ENCODE measurements around the gene SLC39A6. TPM values are rescaled to one million over a fixed set of nuclear protein-coding genes. Genes with fewer than 3 reads are reported as not detected.

Gene SLC39A6
- total and polyA plus RNA-seq, 4 experiments from 2014 or later = 18.9 to 41.8 (median 27.6) TPM

- Histone ChIP-seq H3K27me3 (ENCODE audit: insufficient read depth, low read length) (no peaks in the 10 kb centered on the region), H3K27ac (ENCODE audit: low read depth, low read length) (no peak overlapping the region), H3K9me3 (ENCODE audit: control insufficient read depth in 1 of 2, low read length in 2 of 2) (no peaks in the 10 kb centered on the region), H3K36me3 (ENCODE audit: insufficient read depth, low read length) (peaks cover 61% of the 10 kb centered on the region), H3K4me3 (ENCODE audit: low read length in 2 of 2) (no peak overlapping the region), H3K4me1 (ENCODE audit: insufficient read depth, low read length) (no peaks in the 10 kb centered on the region)
- ChIA-PET POLR2A (ENCODE audit: partially characterized antibody) (interaction anchor here (0.9 kb wide), 1 partner anchor 13 kb away, joined by 3 read pairs; the partner anchor contains the start of gene ELP2), CTCF (ENCODE audit: partially characterized antibody) (interaction anchor here (1.2 kb wide), 1 partner anchor 14 kb away, joined by 3 read pairs; the partner anchor contains the start of gene SLC39A6)
- intact Hi-C loops (cut with micrococcal nuclease) = no loop called here
- Mint-ChIP-seq H3K4me3 (no peak overlapping the region), H3K36me3 (peaks cover 52 to 75% of the 10 kb centered on the region in 2 donors), H3K27me3 (no peaks in the 10 kb centered on the region), H3K27ac (no peak overlapping the region), H3K4me1 (peaks cover 4 to 18% (median 7%) of the 10 kb centered on the region in 4 donors), H3K9me3 (no peaks in the 10 kb centered on the region)
- no peak for DNase-seq
Measured at GRCh38 chr18:36142751-36143150, 13.6 kb upstream of the SLC39A6 start.

- Mint-ChIP-seq H3K36me3 (peaks cover 58 to 84% of the 10 kb centered on the region in 2 donors), H3K4me3 (no peak overlapping the region), H3K9me3 (no peaks in the 10 kb centered on the region), H3K27me3 (no peaks in the 10 kb centered on the region), H3K4me1 (peaks cover 6 to 22% (median 9%) of the 10 kb centered on the region in 4 donors), H3K27ac (peak overlapping the region in 1 of 7 donors; percentile 35)
- intact Hi-C loops (cut with micrococcal nuclease) = no loop called here
- H3K36me3 ChIP-seq (ENCODE audit: insufficient read depth, low read length) = peaks cover 67% of the 10 kb centered on the region
- no peaks in the 10 kb centered on the region for H3K9me3 ChIP-seq (ENCODE audit: control insufficient read depth in 1 of 2, low read length in 2 of 2)
- no peaks in the 10 kb centered on the region for H3K4me1 ChIP-seq (ENCODE audit: insufficient read depth, low read length)
- CTCF ChIA-PET (ENCODE audit: partially characterized antibody) = no interaction called here
- DNase-seq = no peak
- H3K4me3 ChIP-seq (ENCODE audit: low read length in 2 of 2) = no peak overlapping the region
- H3K27me3 ChIP-seq (ENCODE audit: insufficient read depth, low read length) = no peaks in the 10 kb centered on the region
- no peak overlapping the region for H3K27ac ChIP-seq (ENCODE audit: low read depth, low read length)
- POLR2A ChIA-PET (ENCODE audit: partially characterized antibody) = no interaction called here
Measured at GRCh38 chr18:36141576-36141975, 12.4 kb upstream of the SLC39A6 start.

GRCh38 chr18:36139245-36139644, 10.1 kb upstream of the SLC39A6 start:
- Histone ChIP-seq H3K36me3 (ENCODE audit: insufficient read depth, low read length) (peaks cover 48% of the 10 kb centered on the region), H3K4me3 (ENCODE audit: low read length in 2 of 2) (no peak overlapping the region), H3K9me3 (ENCODE audit: control insufficient read depth in 1 of 2, low read length in 2 of 2) (no peaks in the 10 kb centered on the region), H3K27ac (ENCODE audit: low read depth, low read length) (no peak overlapping the region), H3K4me1 (ENCODE audit: insufficient read depth, low read length) (peaks cover 5% of the 10 kb centered on the region), H3K27me3 (ENCODE audit: insufficient read depth, low read length) (no peaks in the 10 kb centered on the region)
- DNase-seq = no peak
- Mint-ChIP-seq H3K4me1 (peaks cover 15 to 31% (median 18%) of the 10 kb centered on the region in 4 donors), H3K36me3 (peaks cover 52 to 81% of the 10 kb centered on the region in 2 donors), H3K4me3 (no peak overlapping the region), H3K9me3 (no peaks in the 10 kb centered on the region), H3K27me3 (no peaks in the 10 kb centered on the region), H3K27ac (no peak overlapping the region)
- ChIA-PET CTCF (ENCODE audit: partially characterized antibody) (interaction anchor here (1.7 kb wide), 1 partner anchor 9 kb away, joined by 3 read pairs; the partner anchor contains the start of gene ELP2), POLR2A (ENCODE audit: partially characterized antibody) (interaction anchor here (1.7 kb wide), 1 partner anchor 10 kb away, joined by 7 read pairs; the partner anchor contains the start of gene SLC39A6)
- intact Hi-C loops (cut with micrococcal nuclease) = loop anchor here (10.0 kb wide), 1 partner anchor 1164 kb away; no protein-coding TSS in a partner anchor

DNA sequence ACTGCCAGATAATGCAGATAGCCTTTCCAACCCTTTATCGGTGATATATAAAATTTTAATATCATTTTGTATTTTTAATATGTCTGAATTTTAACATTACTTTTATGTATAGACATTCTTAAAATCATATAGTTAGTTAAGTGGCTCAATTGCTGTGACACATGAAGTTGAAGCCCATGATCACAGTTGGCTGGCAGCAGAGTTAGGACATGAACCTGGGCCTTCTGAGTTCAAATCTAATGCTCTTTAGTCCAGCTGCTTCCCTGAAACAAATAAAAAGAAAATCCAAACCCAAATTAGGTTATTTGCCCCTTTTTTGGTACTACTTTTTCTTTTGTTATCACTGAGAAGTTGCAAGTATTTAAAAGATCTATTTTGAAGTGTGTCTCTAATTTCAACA, 6.1 kb upstream of the SLC39A6 start:
- Mint-ChIP-seq H3K27ac (peak overlapping the region in 2 of 7 donors; percentile 15 to 22), H3K36me3 (peaks cover 34 to 56% of the 10 kb centered on the region in 2 donors), H3K9me3 (no peaks in the 10 kb centered on the region), H3K4me1 (peaks cover 28 to 57% (median 43%) of the 10 kb centered on the region in 4 donors), H3K27me3 (no peaks in the 10 kb centered on the region), H3K4me3 (peak overlapping the region in 1 of 8 donors; percentile 5)
- Histone ChIP-seq H3K9me3 (ENCODE audit: control insufficient read depth in 1 of 2, low read length in 2 of 2) (no peaks in the 10 kb centered on the region), H3K4me1 (ENCODE audit: insufficient read depth, low read length) (peaks cover 36% of the 10 kb centered on the region), H3K4me3 (ENCODE audit: low read length in 2 of 2) (no peak overlapping the region), H3K27me3 (ENCODE audit: insufficient read depth, low read length) (no peaks in the 10 kb centered on the region), H3K36me3 (ENCODE audit: insufficient read depth, low read length) (peaks cover 28% of the 10 kb centered on the region), H3K27ac (ENCODE audit: low read depth, low read length) (no peak overlapping the region)
- intact Hi-C loops (cut with micrococcal nuclease) = loop anchor here (10.0 kb wide), 1 partner anchor 1160 kb away; no protein-coding TSS in a partner anchor
- ChIA-PET POLR2A (ENCODE audit: partially characterized antibody) (no interaction called here), CTCF (ENCODE audit: partially characterized antibody) (no interaction called here)
- no peak for DNase-seq

- ChIA-PET CTCF (ENCODE audit: partially characterized antibody) (no interaction called here), POLR2A (ENCODE audit: partially characterized antibody) (interaction anchor here (0.6 kb wide), 1 partner anchor 27 kb away, joined by 3 read pairs; no protein-coding TSS in a partner anchor)
- intact Hi-C loops (cut with micrococcal nuclease) = loop anchor here (10.0 kb wide), 1 partner anchor 1158 kb away; no protein-coding TSS in a partner anchor
- Histone ChIP-seq H3K36me3 (ENCODE audit: insufficient read depth, low read length) (peaks cover 11% of the 10 kb centered on the region), H3K4me3 (ENCODE audit: low read length in 2 of 2) (no peak overlapping the region), H3K4me1 (ENCODE audit: insufficient read depth, low read length) (peaks cover 46% of the 10 kb centered on the region), H3K27ac (ENCODE audit: low read depth, low read length) (no peak overlapping the region), H3K27me3 (ENCODE audit: insufficient read depth, low read length) (no peaks in the 10 kb centered on the region), H3K9me3 (ENCODE audit: control insufficient read depth in 1 of 2, low read length in 2 of 2) (no peaks in the 10 kb centered on the region)
- peaks cover 17 to 52% of the 10 kb centered on the region in 2 donors for H3K36me3 Mint-ChIP-seq
- peak overlapping the region; percentile 34 to 98 (median 68) for H3K4me3 Mint-ChIP-seq
- H3K27me3 Mint-ChIP-seq = no peaks in the 10 kb centered on the region
- H3K9me3 Mint-ChIP-seq = no peaks in the 10 kb centered on the region
- H3K4me1 Mint-ChIP-seq = peaks cover 37 to 75% (median 53%) of the 10 kb centered on the region in 4 donors
- H3K27ac Mint-ChIP-seq = peak overlapping the region in 6 of 7 donors; percentile 21 to 89 (median 56)
- DNase-seq = no peak
Measured at GRCh38 chr18:36132756-36133155, 3.6 kb upstream of the SLC39A6 start.

DNA sequence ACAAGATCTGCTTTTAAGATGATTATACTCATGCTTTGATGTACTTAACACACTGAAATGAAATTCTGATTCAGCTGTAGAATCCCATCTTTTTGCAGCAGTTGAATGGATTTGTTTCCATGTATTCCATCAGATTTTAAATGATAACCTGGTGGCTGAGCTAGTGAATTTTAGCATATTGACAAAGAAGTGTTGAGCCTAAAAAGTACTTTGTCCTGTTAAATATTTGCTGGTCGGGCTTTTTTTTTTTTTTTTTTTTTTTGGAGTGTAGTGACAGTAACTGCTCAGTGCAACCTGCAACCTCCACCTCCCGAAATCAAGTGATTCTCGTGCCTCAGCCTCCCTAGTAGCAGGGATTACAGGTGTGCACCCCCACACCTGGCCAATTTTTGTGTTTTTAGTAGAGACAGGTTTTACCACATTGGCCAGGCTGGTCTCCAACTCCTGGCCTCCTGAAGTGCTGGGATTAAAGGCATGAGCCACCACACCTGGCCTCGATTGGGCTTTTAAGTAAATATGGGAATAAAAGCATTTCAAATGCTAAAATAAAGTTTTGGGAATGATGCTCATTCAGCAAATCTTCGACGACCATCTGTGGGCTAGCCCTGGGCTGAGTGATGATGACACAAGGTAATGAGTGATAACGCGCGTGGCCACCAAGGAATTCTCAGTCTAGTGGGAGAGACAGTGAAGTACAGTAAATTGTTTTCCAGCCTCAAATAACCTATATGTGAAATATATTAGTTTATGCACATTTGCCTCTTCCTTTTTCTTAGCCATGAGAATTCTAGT, 2.7 kb upstream of the SLC39A6 start:
- POLR2A ChIA-PET (ENCODE audit: partially characterized antibody) = interaction anchor here (3.4 kb wide), 1 partner anchor 66 kb away, joined by 31 read pairs; the partner anchor contains the start of gene RPRD1A
- H3K36me3 Mint-ChIP-seq = peaks cover 11 to 44% of the 10 kb centered on the region in 2 donors

More for the DNA sequence above, 2.7 kb upstream of the SLC39A6 start:
- Histone ChIP-seq H3K27me3 (ENCODE audit: insufficient read depth, low read length) (no peaks in the 10 kb centered on the region), H3K9me3 (ENCODE audit: control insufficient read depth in 1 of 2, low read length in 2 of 2) (no peaks in the 10 kb centered on the region), H3K4me3 (ENCODE audit: low read length in 2 of 2) (no peak overlapping the region), H3K4me1 (ENCODE audit: insufficient read depth, low read length) (peaks cover 47% of the 10 kb centered on the region), H3K36me3 (ENCODE audit: insufficient read depth, low read length) (peaks cover 4% of the 10 kb centered on the region), H3K27ac (ENCODE audit: low read depth, low read length) (no peak overlapping the region)
- intact Hi-C loops (cut with micrococcal nuclease) = loop anchor here (10.0 kb wide), 1 partner anchor 1157 kb away; no protein-coding TSS in a partner anchor
- peak overlapping the region in 2 of 7 donors; percentile 18 to 84 for H3K27ac Mint-ChIP-seq
- DNase-seq = no peak
- H3K9me3 Mint-ChIP-seq = no peaks in the 10 kb centered on the region
- no peaks in the 10 kb centered on the region for H3K27me3 Mint-ChIP-seq
- H3K4me1 Mint-ChIP-seq = peaks cover 39 to 78% (median 58%) of the 10 kb centered on the region in 4 donors
- H3K4me3 Mint-ChIP-seq = peak overlapping the region; percentile 34 to 98 (median 97)
- CTCF ChIA-PET (ENCODE audit: partially characterized antibody) = no interaction called here
